GM12892 (cell line): ENCODE data around the gene POU2AF1.

Experiments used
- POLR2A ChIP-seq: IDR thresholded peaks from 2 replicates; pipeline ENCODE4 v1.6.1; 2011; ENCODE audit warnings: low read depth, low read length, control low read depth
- POLR2AphosphoS5 ChIP-seq: IDR thresholded peaks from 2 replicates; pipeline ENCODE4 v1.6.1; 2011; ENCODE audit warnings: low read depth, low read length, control low read depth
- TAF1 ChIP-seq: IDR thresholded peaks from 2 replicates; pipeline ENCODE4 v1.6.1; 2011; ENCODE audit warnings: low read depth, mild to moderate bottlenecking, control low read depth, low read length, borderline replicate concordance

- TF ChIP-seq POLR2A (no peak), POLR2AphosphoS5 (no peak), TAF1 (no peak)
Observed at GRCh38 chr11:111386611-111387150, 7.6 kb upstream of the POU2AF1 start.
